Ishikawa (cell line): ENCODE results near the gene SERPINI1.

Experiments
- CEBPB ChIP-seq: IDR thresholded peaks from 2 replicates; pipeline ENCODE4 v1.6.1; 2012
- CREB1 ChIP-seq: IDR thresholded peaks from 2 replicates; pipeline ENCODE4 v1.6.1; 2012; ENCODE audit warnings: low read depth
- EGR1 ChIP-seq: IDR thresholded peaks from 2 replicates; pipeline ENCODE4 v1.6.1; 2012
- EP300 ChIP-seq: IDR thresholded peaks from 2 replicates; pipeline ENCODE4 v1.6.1; 2012; ENCODE audit warnings: borderline replicate concordance
- FOXM1 ChIP-seq: IDR thresholded peaks from 2 replicates; pipeline ENCODE4 v1.6.1; 2012; ENCODE audit warnings: low read depth, borderline replicate concordance
- NFIC ChIP-seq: IDR thresholded peaks from 2 replicates; pipeline ENCODE4 v1.6.1; 2012
- RAD21 ChIP-seq: IDR thresholded peaks from 2 replicates; pipeline ENCODE4 v1.6.1; 2012; ENCODE audit warnings: low read depth
- TAF1 ChIP-seq: IDR thresholded peaks from 2 replicates; pipeline ENCODE4 v1.6.1; 2012; ENCODE audit warnings: low read depth, mild to moderate bottlenecking
- TCF12 ChIP-seq: IDR thresholded peaks from 2 replicates; pipeline ENCODE4 v1.6.1; 2012; ENCODE audit warnings: low read depth
- TEAD4 ChIP-seq: IDR thresholded peaks from 2 replicates; pipeline ENCODE4 v1.6.1; 2012
- YY1 ChIP-seq: IDR thresholded peaks from 2 replicates; pipeline ENCODE4 v1.6.1; 2012; ENCODE audit warnings: low read depth
- ZBTB7A ChIP-seq: IDR thresholded peaks from 2 replicates; pipeline ENCODE4 v1.6.1; 2012; ENCODE audit warnings: low read depth
- TF ChIP-seq, protein P1 (sequence below): IDR thresholded peaks from 2 replicates; pipeline ENCODE4 v1.6.1; 2012; ENCODE audit warnings: low read depth, mild to moderate bottlenecking
- TF ChIP-seq, protein P2 (sequence below): IDR thresholded peaks from 2 replicates; pipeline ENCODE4 v1.6.1; 2012
- TF ChIP-seq, protein P3 (sequence below): IDR thresholded peaks from 2 replicates; pipeline ENCODE4 v1.6.1; 2012

The SERPINI1 gene

DNA sequence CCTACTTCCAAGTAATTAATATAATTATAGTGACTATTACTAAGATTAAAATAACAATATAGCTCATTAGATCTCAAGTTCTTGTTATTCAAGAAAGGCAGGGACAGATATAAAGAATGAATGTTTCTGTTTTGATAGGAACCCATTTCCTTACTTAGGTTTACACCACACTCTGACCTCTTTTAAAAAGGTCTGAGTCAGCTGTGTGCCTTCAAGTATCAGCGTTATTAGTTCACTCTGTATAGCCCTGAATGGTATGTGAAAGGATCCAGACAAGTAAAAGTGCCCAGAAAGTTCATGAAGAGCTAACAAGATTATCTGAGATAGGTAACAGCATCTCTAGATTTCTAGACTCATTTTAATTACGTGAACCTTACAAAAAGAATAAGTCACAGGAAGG, 29.7 kb upstream of the SERPINI1 start:
- TF ChIP-seq, protein P1, sequence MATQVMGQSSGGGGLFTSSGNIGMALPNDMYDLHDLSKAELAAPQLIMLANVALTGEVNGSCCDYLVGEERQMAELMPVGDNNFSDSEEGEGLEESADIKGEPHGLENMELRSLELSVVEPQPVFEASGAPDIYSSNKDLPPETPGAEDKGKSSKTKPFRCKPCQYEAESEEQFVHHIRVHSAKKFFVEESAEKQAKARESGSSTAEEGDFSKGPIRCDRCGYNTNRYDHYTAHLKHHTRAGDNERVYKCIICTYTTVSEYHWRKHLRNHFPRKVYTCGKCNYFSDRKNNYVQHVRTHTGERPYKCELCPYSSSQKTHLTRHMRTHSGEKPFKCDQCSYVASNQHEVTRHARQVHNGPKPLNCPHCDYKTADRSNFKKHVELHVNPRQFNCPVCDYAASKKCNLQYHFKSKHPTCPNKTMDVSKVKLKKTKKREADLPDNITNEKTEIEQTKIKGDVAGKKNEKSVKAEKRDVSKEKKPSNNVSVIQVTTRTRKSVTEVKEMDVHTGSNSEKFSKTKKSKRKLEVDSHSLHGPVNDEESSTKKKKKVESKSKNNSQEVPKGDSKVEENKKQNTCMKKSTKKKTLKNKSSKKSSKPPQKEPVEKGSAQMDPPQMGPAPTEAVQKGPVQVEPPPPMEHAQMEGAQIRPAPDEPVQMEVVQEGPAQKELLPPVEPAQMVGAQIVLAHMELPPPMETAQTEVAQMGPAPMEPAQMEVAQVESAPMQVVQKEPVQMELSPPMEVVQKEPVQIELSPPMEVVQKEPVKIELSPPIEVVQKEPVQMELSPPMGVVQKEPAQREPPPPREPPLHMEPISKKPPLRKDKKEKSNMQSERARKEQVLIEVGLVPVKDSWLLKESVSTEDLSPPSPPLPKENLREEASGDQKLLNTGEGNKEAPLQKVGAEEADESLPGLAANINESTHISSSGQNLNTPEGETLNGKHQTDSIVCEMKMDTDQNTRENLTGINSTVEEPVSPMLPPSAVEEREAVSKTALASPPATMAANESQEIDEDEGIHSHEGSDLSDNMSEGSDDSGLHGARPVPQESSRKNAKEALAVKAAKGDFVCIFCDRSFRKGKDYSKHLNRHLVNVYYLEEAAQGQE = no peak
- TF ChIP-seq, protein P2, sequence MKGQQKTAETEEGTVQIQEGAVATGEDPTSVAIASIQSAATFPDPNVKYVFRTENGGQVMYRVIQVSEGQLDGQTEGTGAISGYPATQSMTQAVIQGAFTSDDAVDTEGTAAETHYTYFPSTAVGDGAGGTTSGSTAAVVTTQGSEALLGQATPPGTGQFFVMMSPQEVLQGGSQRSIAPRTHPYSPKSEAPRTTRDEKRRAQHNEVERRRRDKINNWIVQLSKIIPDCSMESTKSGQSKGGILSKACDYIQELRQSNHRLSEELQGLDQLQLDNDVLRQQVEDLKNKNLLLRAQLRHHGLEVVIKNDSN = no peak
- no peak for TF ChIP-seq NFIC
- TF ChIP-seq FOXM1 = no peak
- no peak for TF ChIP-seq EGR1
- no peak for TF ChIP-seq TEAD4
- TF ChIP-seq CREB1 = no peak
- TF ChIP-seq, protein P3, sequence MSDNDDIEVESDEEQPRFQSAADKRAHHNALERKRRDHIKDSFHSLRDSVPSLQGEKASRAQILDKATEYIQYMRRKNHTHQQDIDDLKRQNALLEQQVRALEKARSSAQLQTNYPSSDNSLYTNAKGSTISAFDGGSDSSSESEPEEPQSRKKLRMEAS = no peak
- TF ChIP-seq EP300 = no peak
- no peak for TF ChIP-seq RAD21
- TF ChIP-seq TCF12 = no peak
- no peak for TF ChIP-seq CEBPB
- no peak for TF ChIP-seq YY1
- TF ChIP-seq TAF1 = no peak
- TF ChIP-seq ZBTB7A = no peak

DNA sequence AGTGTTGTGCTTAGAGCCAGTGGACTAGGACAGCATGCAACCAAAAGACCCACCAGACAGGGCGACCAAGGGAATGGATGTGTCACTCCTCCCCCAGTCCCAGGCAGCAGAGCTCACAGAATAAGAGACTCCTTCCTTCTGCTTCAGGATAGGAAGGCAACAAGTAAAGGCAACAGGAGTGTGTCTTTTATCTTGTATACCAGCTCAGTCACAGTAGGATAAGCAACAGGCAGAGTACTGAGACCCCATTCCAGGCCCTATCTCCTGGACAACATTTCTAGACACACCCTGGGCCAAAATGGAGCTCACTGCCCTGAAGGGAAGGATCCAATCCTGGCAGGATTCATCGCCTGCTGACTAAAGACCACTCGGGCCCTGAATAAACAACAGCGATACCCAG, 25.8 kb upstream of the SERPINI1 start:
- TF ChIP-seq EGR1 = no peak
- TF ChIP-seq CREB1 = no peak
- TF ChIP-seq, protein P1 = no peak
- no peak for TF ChIP-seq ZBTB7A
- no peak for TF ChIP-seq TAF1
- no peak for TF ChIP-seq TCF12

DNA sequence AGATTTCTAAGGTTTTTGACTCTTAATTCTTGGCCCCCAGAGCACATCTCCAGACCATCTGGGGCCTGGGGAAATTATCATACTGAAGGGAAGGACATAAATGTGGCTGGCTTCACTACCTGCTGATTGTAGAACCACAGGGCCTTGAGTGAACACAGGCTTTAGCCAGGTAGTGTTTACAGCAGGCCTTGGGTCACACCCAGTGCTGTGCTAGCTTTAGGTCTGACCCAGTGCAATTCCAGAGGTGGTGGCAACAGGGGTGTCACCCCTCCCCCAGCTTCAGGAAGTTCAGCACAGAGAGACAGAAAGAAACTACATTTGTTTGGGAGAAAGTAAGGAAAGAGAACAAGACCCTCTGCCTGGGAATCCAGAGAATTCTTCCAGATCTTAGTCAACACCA, 25.0 kb upstream of the SERPINI1 start:
- no peak for TF ChIP-seq NFIC

DNA sequence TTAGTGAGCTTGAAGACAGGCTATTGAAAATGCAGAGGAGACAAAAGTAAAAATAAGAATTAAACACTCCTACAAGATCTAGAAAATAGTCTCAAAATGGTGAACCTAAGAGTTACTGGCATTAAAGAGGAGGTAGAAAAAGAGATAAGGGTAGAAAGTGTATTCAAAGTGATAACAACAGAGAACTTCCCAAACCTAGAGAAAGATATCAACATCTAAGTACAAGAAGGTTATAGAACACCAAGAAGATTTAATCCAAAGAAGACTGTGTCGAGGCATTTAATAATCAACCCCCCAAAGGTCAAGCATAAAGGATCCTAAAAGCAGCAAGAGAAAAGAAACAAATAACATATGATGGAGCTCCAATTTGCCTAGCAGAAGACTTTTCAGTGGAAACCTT, 24.1 kb upstream of the SERPINI1 start:
- TF ChIP-seq TEAD4 = no peak
- no peak for TF ChIP-seq EGR1
- no peak for TF ChIP-seq TCF12
- TF ChIP-seq, protein P3 = no peak
- TF ChIP-seq CREB1 = no peak
- no peak for TF ChIP-seq TAF1
- no peak for TF ChIP-seq NFIC
- no peak for TF ChIP-seq YY1
- no peak for TF ChIP-seq RAD21
- TF ChIP-seq, protein P2 = no peak
- TF ChIP-seq EP300 = no peak
- TF ChIP-seq FOXM1 = no peak
- TF ChIP-seq, protein P1 = no peak

DNA sequence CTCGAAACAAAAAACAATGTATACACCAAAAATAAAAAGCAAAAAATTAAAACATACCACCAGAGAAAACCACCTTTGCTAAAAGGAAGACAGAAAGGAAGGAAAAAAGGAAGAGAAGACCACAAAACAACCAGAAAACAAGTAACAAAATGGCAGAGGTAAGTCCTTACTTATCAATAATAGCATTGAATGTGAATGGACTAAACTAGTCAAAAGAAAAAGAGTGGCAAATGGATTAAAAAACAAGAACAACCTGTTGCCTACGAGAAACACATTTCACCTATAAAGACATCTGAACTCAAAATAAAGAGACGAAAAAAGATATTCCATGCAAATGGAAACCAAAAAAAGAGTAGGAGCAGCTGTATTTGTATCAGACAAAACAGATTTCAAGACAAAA, 23.1 kb upstream of the SERPINI1 start:
- no peak for TF ChIP-seq NFIC
- TF ChIP-seq YY1 = no peak
- no peak for TF ChIP-seq FOXM1
- no peak for TF ChIP-seq RAD21
- TF ChIP-seq CREB1 = no peak
- TF ChIP-seq EP300 = no peak
- TF ChIP-seq, protein P3 = no peak
- TF ChIP-seq ZBTB7A = no peak
- TF ChIP-seq, protein P2 = no peak
- TF ChIP-seq TCF12 = no peak
- no peak for TF ChIP-seq TEAD4
- TF ChIP-seq, protein P1 = no peak
- TF ChIP-seq EGR1 = no peak
